ENCODE results near the gene ITGAE.
A peak's percentile ranks its signal among the peaks of the same experiment; 100 is the strongest.

DNA sequence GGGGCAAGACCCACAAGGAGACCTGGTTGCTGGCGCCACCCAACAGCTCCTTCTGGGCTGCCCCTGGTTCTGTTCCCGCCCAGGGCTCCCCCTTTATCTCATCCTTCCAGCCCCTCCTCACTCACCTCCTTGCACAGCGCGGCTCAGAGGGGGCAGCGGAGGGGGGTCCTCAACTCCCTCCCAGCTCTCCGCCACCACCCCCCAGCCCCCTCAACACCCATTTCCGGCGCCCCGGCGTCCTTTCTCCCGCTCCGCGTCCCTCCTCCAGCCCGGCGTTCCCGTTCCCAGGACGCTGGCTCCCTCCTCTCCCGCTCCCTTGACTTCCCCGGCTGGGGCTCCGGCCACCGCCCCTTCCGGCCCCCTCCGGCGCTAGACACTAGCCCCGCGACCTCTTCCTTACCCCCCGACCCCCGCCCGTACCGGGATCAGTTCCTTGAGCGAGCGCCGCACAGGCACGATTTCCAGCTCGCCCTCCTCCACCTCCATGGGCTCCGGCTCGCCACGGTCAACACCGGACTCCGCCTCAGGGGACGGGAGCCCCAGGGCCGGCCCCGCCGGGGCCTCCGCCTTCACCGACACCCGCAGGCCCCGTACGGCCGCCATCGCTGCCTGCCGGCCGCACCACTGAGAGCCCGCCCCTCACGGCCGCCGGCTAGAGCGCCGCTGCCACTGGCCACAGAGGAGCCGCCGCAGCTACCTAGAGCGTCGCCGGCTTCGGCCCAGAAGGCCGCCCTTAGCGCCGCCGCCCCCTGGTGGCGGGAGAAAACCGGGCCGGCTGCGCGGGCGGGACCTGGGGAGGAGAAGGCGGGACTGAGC is 44.8 kb upstream of the ITGAE start, which contains the start of gene NCBP3:
- TF ChIP-seq EP300 (IDR thresholded peaks at IDR 0.05) (no peak), POLR2AphosphoS5 (IDR thresholded peaks at IDR 0.05) (peak; percentile 92 to 93)
- TF ChIP-seq, protein P1, sequence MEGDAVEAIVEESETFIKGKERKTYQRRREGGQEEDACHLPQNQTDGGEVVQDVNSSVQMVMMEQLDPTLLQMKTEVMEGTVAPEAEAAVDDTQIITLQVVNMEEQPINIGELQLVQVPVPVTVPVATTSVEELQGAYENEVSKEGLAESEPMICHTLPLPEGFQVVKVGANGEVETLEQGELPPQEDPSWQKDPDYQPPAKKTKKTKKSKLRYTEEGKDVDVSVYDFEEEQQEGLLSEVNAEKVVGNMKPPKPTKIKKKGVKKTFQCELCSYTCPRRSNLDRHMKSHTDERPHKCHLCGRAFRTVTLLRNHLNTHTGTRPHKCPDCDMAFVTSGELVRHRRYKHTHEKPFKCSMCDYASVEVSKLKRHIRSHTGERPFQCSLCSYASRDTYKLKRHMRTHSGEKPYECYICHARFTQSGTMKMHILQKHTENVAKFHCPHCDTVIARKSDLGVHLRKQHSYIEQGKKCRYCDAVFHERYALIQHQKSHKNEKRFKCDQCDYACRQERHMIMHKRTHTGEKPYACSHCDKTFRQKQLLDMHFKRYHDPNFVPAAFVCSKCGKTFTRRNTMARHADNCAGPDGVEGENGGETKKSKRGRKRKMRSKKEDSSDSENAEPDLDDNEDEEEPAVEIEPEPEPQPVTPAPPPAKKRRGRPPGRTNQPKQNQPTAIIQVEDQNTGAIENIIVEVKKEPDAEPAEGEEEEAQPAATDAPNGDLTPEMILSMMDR (IDR thresholded peaks at IDR 0.05) = peak; percentile 96 to 97 (median 97)

All from esophagus muscularis mucosa (tissue), 4 donors.